GM18526 (cell line): Measurements from ENCODE around the gene ASNS.

Source experiments
- POLR2A ChIP-seq: IDR thresholded peaks from 3 replicates; pipeline ENCODE4 v1.6.1; 2011; ENCODE audit not compliant: insufficient read length; ENCODE audit errors: extremely low read depth

The ASNS gene

GRCh38 chr7:97835296-97836138, 36.7 kb downstream of the ASNS start:
- no peak for TF ChIP-seq POLR2A

GRCh38 chr7:97819161-97819560, 53.0 kb downstream of the ASNS start:
- no peak for TF ChIP-seq POLR2A

DNA sequence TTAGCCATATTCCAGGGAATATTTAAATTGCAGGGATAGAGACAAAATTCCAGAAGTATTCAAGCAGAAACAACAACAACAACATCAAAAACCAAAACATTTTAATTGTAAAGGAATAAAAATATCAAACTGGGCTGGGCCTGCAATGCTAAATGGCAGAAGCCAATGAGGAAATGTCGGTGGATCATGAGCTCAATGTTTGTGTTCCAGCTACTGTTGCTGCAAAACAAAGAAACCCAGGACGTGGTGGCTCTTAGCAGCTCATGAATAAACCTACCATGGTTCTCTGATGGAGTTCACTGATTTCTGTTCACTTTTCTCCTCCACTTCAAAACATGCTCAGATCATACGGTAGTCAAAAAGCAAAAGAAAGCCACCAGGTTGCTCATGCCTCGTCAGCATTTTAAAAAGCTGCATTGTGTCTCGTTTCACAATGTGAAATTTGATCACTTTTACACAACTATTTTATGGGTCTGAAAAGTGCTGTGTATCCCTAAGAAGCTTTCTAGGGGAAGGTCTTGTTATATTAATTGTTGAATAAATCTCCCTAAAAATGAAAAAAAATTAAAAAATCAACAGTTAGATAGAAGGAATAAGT, 54.0 kb downstream of the ASNS start:
- no peak for TF ChIP-seq POLR2A
